H1 (cell line): ENCODE results near the gene TRIM52. TPM values are rescaled to one million over a fixed set of nuclear protein-coding genes. Genes with fewer than 3 reads are reported as not detected.

Experiments
- CTCF ChIA-PET: fragments of 300-600 bp; sonication (Branson Sonifier 250); formaldehyde crosslinking; loops from one replicate; lab custom pipeline; 2021; ENCODE audit not compliant: partially characterized antibody; lab: Charles Lee
- POLR2A ChIA-PET: fragments of 300-600 bp; sonication (Branson Sonifier 250); formaldehyde crosslinking; loops from one replicate; lab custom pipeline; 2021; ENCODE audit warnings: inconsistent platforms; ENCODE audit not compliant: partially characterized antibody; lab: Charles Lee
- DNase-seq, 2 experiments: peaks; one replicate each; pipeline versions ENCODE4 v3.0.0 to v3.0.0-alpha.2; 2010 to 2022; ENCODE audit warnings: low spot score in 2 of 2, low read depth in 1 of 2, mixed read lengths in 1 of 2
- FAIRE-seq: peaks from 2 replicates; lab custom pipeline; 2011; peaks lifted over from hg19 to GRCh38; lab: Jason Lieb, UNC
- H2AFZ ChIP-seq: 2 replicates; pipeline ENCODE4 v1.8.1; 2012; ENCODE audit warnings: low read length, inconsistent platforms
- H2AK5ac ChIP-seq: 2 replicates; pipeline ENCODE4 v1.6.1; 2013; ENCODE audit warnings: low read depth, low read length
- H2BK120ac ChIP-seq: replicated peaks from 2 replicates; pipeline ENCODE3; 2013; ENCODE audit warnings: low read depth, low read length, inconsistent platforms
- H2BK12ac ChIP-seq: 2 replicates; pipeline ENCODE4 v1.6.1; 2013; ENCODE audit warnings: low read depth, low read length
- H2BK15ac ChIP-seq: 2 replicates; pipeline ENCODE4 v1.6.1; 2013; ENCODE audit warnings: low read length
- H2BK20ac ChIP-seq: 2 replicates; pipeline ENCODE4 v1.6.1; 2013; ENCODE audit warnings: low read length
- H2BK5ac ChIP-seq: 2 replicates; pipeline ENCODE4 v1.6.1; 2013; ENCODE audit warnings: low read depth, low read length
- H3K14ac ChIP-seq: 2 replicates; pipeline ENCODE4 v1.6.1; 2013; ENCODE audit warnings: inconsistent platforms; ENCODE audit not compliant: insufficient read length
- H3K18ac ChIP-seq: 2 replicates; pipeline ENCODE4 v1.6.1; 2013; ENCODE audit warnings: low read length; ENCODE audit errors: extremely low read depth
- H3K23ac ChIP-seq: 2 replicates; pipeline ENCODE4 v1.6.1; 2013; ENCODE audit warnings: inconsistent platforms; ENCODE audit not compliant: insufficient read length
- H3K23me2 ChIP-seq: 2 replicates; pipeline ENCODE4 v1.6.1; 2013; ENCODE audit warnings: low read depth, low read length
- H3K27ac ChIP-seq: 2 replicates; pipeline ENCODE4 v1.6.1; 2011; ENCODE audit warnings: low read depth, low read length, inconsistent platforms
- H3K27me3 ChIP-seq, 4 experiments: replicated peaks in 1 of 4; 1 replicate in 1 of 4; 2 replicates in 3 of 4; pipeline versions ENCODE4 v1.6.1 to v1.8.1; 2011 to 2013; ENCODE audit warnings: low read length in 3 of 4, mild to moderate bottlenecking in 3 of 4, inconsistent platforms in 2 of 4, mixed read lengths in 2 of 4, moderate library complexity in 1 of 4; ENCODE audit not compliant: control insufficient read depth in 3 of 4, insufficient read depth in 3 of 4; ENCODE audit errors: extremely low read depth in 1 of 4
- H3K36me3 ChIP-seq, 4 experiments: 2 replicates each; pipeline versions ENCODE4 v1.6.1 to v1.8.1; 2011 to 2013; ENCODE audit warnings: mild to moderate bottlenecking in 4 of 4, low read length in 3 of 4, moderate library complexity in 2 of 4, control low read depth in 1 of 4, inconsistent platforms in 1 of 4; ENCODE audit not compliant: insufficient read depth in 4 of 4, control insufficient read depth in 2 of 4
- H3K4ac ChIP-seq: replicated peaks from 2 replicates; pipeline ENCODE3; 2013; ENCODE audit warnings: low read length, low read depth, mixed read lengths, inconsistent platforms; ENCODE audit not compliant: insufficient read length
- H3K4me1 ChIP-seq, 4 experiments: replicated peaks in 1 of 4; 1 replicate in 1 of 4; 2 replicates in 3 of 4; pipeline versions ENCODE4 v1.6.1 to v1.8.1; 2011 to 2013; ENCODE audit warnings: low read length in 3 of 4, inconsistent platforms in 2 of 4, mixed read lengths in 1 of 4; ENCODE audit not compliant: insufficient read depth in 4 of 4, control insufficient read depth in 3 of 4
- H3K4me2 ChIP-seq, 2 experiments: 2 replicates each; pipeline versions ENCODE4 v1.6.1 to v1.8.1; 2011 to 2013; ENCODE audit warnings: low read depth in 2 of 2, low read length in 2 of 2, control low read depth in 1 of 2, inconsistent platforms in 1 of 2, mild to moderate bottlenecking in 1 of 2; ENCODE audit not compliant: insufficient read depth in 1 of 2
- H3K4me3 ChIP-seq, 4 experiments: fragments of 200-600, 300-600 bp in 1 of 4; sonication (generic), shearing (Covaris generic), sonication (Bioruptor Twin) in 1 of 4; 2 replicates each; pipeline versions ENCODE4 v1.5.1 to v1.8.1; 2011 to 2016; ENCODE audit warnings: low read length in 4 of 4, low read depth in 3 of 4, control low read depth in 2 of 4, inconsistent platforms in 2 of 4, mild to moderate bottlenecking in 2 of 4, mixed read lengths in 1 of 4, moderate library complexity in 1 of 4; ENCODE audit not compliant: insufficient read depth in 2 of 4; ENCODE audit errors: extremely low read depth in 1 of 4
- H3K56ac ChIP-seq: replicated peaks from 2 replicates; pipeline ENCODE3; 2013; ENCODE audit warnings: low read depth, mild to moderate bottlenecking, mixed read lengths, low read length, inconsistent platforms; ENCODE audit not compliant: insufficient read length
- H3K79me1 ChIP-seq: 2 replicates; pipeline ENCODE4 v1.6.1; 2013; ENCODE audit warnings: low read depth, low read length, control low read depth
- H3K79me2 ChIP-seq, 2 experiments: 2 replicates each; pipeline versions ENCODE4 v1.6.1 to v1.8.1; 2012 to 2013; ENCODE audit warnings: low read length in 2 of 2, mild to moderate bottlenecking in 2 of 2, inconsistent platforms in 1 of 2; ENCODE audit not compliant: insufficient read depth in 2 of 2, control insufficient read depth in 1 of 2
- H3K9ac ChIP-seq, 4 experiments: replicated peaks in 1 of 4; 1 replicate in 1 of 4; 2 replicates in 3 of 4; pipeline versions ENCODE4 v1.6.1 to v1.8.1; 2011 to 2013; ENCODE audit warnings: low read depth in 3 of 4, low read length in 3 of 4, control low read depth in 2 of 4, mild to moderate bottlenecking in 2 of 4, moderate library complexity in 2 of 4, inconsistent platforms in 1 of 4; ENCODE audit errors: extremely low read depth in 1 of 4
- H3K9me3 ChIP-seq, 2 experiments: 2 replicates each; pipeline versions ENCODE4 v1.6.1 to v1.8.1; 2012 to 2013; ENCODE audit warnings: mild to moderate bottlenecking in 2 of 2, moderate library complexity in 2 of 2, control low read depth in 1 of 2, inconsistent platforms in 1 of 2, low read depth in 1 of 2, low read length in 1 of 2, mixed read lengths in 1 of 2; ENCODE audit not compliant: insufficient read depth in 2 of 2
- H4K20me1 ChIP-seq, 2 experiments: replicated peaks in 1 of 2; 2 replicates each; pipeline versions ENCODE3 to v1.8.1; 2011 to 2013; ENCODE audit warnings: inconsistent platforms in 2 of 2, low read length in 2 of 2, mild to moderate bottlenecking in 1 of 2; ENCODE audit not compliant: insufficient read depth in 2 of 2, control insufficient read depth in 1 of 2
- H4K5ac ChIP-seq: 2 replicates; pipeline ENCODE4 v1.6.1; 2013; ENCODE audit warnings: low read length, low read depth, mixed read lengths, inconsistent platforms; ENCODE audit not compliant: insufficient read length
- H4K8ac ChIP-seq: 2 replicates; pipeline ENCODE4 v1.8.0; 2013; ENCODE audit warnings: mild to moderate bottlenecking, moderate library complexity, low read length, inconsistent platforms; ENCODE audit not compliant: insufficient read depth; ENCODE audit errors: extremely low read depth
- H4K91ac ChIP-seq: replicated peaks from 2 replicates; pipeline ENCODE3; 2013; ENCODE audit warnings: low read length, mixed read lengths, inconsistent platforms; ENCODE audit not compliant: insufficient read length
- ATF3 ChIP-seq: IDR thresholded peaks from 2 replicates; pipeline ENCODE4 v1.6.1; 2011; ENCODE audit warnings: low read depth, mild to moderate bottlenecking, low read length; ENCODE audit not compliant: insufficient read depth
- EGR1 ChIP-seq: IDR thresholded peaks from 2 replicates; pipeline ENCODE4 v1.6.1; 2011; ENCODE audit warnings: low read depth, low read length, borderline replicate concordance
- RFX5 ChIP-seq: IDR thresholded peaks from 2 replicates; pipeline ENCODE4 v1.6.1; 2011; ENCODE audit warnings: low read depth, low read length, improper control_type of control experiment, borderline replicate concordance
- RXRA ChIP-seq: IDR thresholded peaks from 2 replicates; pipeline ENCODE4 v1.6.1; 2011; ENCODE audit warnings: low read depth, mild to moderate bottlenecking, low read length, moderate library complexity; ENCODE audit not compliant: insufficient read depth
- SAP30 ChIP-seq: fragments of 300-600 bp; sonication (generic); IDR thresholded peaks from 2 replicates; pipeline ENCODE4 v1.7.1; 2012; ENCODE audit warnings: low read length, moderate library complexity, mild to moderate bottlenecking, inconsistent platforms; ENCODE audit not compliant: insufficient read depth, insufficient replicate concordance
- SP2 ChIP-seq: IDR thresholded peaks from 2 replicates; pipeline ENCODE4 v1.6.1; 2012; ENCODE audit warnings: mild to moderate bottlenecking, low read length, inconsistent platforms
- TAF1 ChIP-seq: IDR thresholded peaks from 2 replicates; pipeline ENCODE4 v1.6.1; 2011; ENCODE audit warnings: mild to moderate bottlenecking, low read depth, low read length
- TCF12 ChIP-seq: IDR thresholded peaks from 2 replicates; pipeline ENCODE4 v1.6.1; 2011; ENCODE audit warnings: low read depth, mild to moderate bottlenecking, low read length
- TEAD4 ChIP-seq: IDR thresholded peaks from 2 replicates; pipeline ENCODE4 v1.6.1; 2012; ENCODE audit warnings: low read depth, low read length, inconsistent platforms, mixed read lengths
- YY1 ChIP-seq: IDR thresholded peaks from 2 replicates; pipeline ENCODE4 v1.6.1; 2011; ENCODE audit warnings: low read depth, mild to moderate bottlenecking, low read length
- WGBS, 2 experiments: shearing (Covaris generic) in 1 of 2; methylation state at CpG; one replicate each; pipeline versions ENCODE4 v1.1.6 to v1.1.7; 2013 to 2015; ENCODE audit warnings: low lambda C conversion rate in 2 of 2, mixed read lengths in 2 of 2, inconsistent platforms in 1 of 2, low coverage in 1 of 2, missing lambda C conversion rate in 1 of 2; ENCODE audit not compliant: insufficient replicate concordance in 2 of 2, insufficient coverage in 1 of 2, insufficient read length in 1 of 2; ENCODE audit errors: extremely low coverage in 1 of 2, missing lambda C conversion rate in 1 of 2; 5-methylcytosine and 5-hydroxymethylcytosine counted together
- polyA plus RNA-seq, 7 experiments: library from polyadenylated mRNA; depleted of rRNA in 3 of 7; stranded (reverse) in 5 of 7; unstranded in 2 of 7; fragments of >200 nt in 5 of 7; fragments of 200-250 nt in 2 of 7; gene quantifications; 1 replicate in 5 of 7; 2 replicates in 1 of 7; 4 replicates in 1 of 7; pipeline versions ENCODE4 v1.2.1 to v1.2.3, GENCODE V29; 2011 to 2013; ENCODE audit warnings: missing spikeins in 2 of 7, mixed read lengths in 2 of 7
- total RNA-seq: library from RNA; stranded (reverse); fragmentation: NEBNext Ultra II Directional; extraction: Animal tissue kit (Norgen Biotek cat#: 25700); gene quantifications from 2 replicates; pipeline ENCODE4 v1.2.1, GENCODE V29; 2021

Gene TRIM52
- total and polyA plus RNA-seq, 2 of the 8 experiments (the other 6 are each of a cell fraction or from before 2014, with no cell fraction given) = 4.2 to 5.7 TPM

GRCh38 chr5:181259974-181260719 is 796 bp downstream of the TRIM52 start:
- H3K9me3 ChIP-seq = no peaks in the 10 kb centered on the region
- peaks cover 2 to 21% (median 9%) of the 10 kb centered on the region in 4 experiments; a peak in 7 of 8 replicates for H3K36me3 ChIP-seq
- FAIRE-seq (no peak), DNase-seq (peak in 1 of 2 experiments; percentile 45)
- no peak overlapping the region for H3K4ac ChIP-seq
- no peak overlapping the region for H4K5ac ChIP-seq
- H2BK120ac ChIP-seq = no peak overlapping the region
- 0 out of 2 replicates have a peak overlapping the region, but pooled peaks have one; percentile 75 for H2AFZ ChIP-seq
- H4K91ac ChIP-seq = no peak overlapping the region
- no peak overlapping the region for H3K18ac ChIP-seq
- POLR2A ChIA-PET = interaction anchor here (1.0 to 34.2 kb wide), 7 partner anchors 11 to 76 kb away, joined by 3 to 1334 read pairs (median 5); partner anchors contain the start of genes RACK1 and TRIM41
- H3K23ac ChIP-seq = no peak overlapping the region
- H2BK20ac ChIP-seq = no peak overlapping the region
- H4K20me1 ChIP-seq = peaks cover 8 to 20% of the 10 kb centered on the region in 2 experiments
- no peak overlapping the region for H3K27ac ChIP-seq
- H3K23me2 ChIP-seq = peaks cover 12% of the 10 kb centered on the region
- H2AK5ac ChIP-seq = no peak overlapping the region
- H2BK12ac ChIP-seq = no peak overlapping the region; the same call in 1 of the 2 replicates
- peak overlapping the region; percentile 76 to 92 (median 86) for H3K4me3 ChIP-seq
- H3K79me1 ChIP-seq = peaks cover 15% of the 10 kb centered on the region
- H2BK15ac ChIP-seq = no peak overlapping the region
- H2BK5ac ChIP-seq = no peak overlapping the region
- peak overlapping the region; percentile 86 to 98 for H3K4me2 ChIP-seq
- TF ChIP-seq TCF12 (no peak), RXRA (no peak), TAF1 (no peak), EGR1 (no peak), TEAD4 (no peak), ATF3 (no peak), YY1 (no peak), SAP30 (no peak), RFX5 (no peak), SP2 (no peak)
- H3K4me1 ChIP-seq = peaks cover 4 to 10% (median 6%) of the 10 kb centered on the region in 4 experiments; a peak in 6 of 7 replicates
- H3K56ac ChIP-seq = no peak overlapping the region
- no peak overlapping the region for H3K14ac ChIP-seq
- H3K79me2 ChIP-seq = peaks cover 3 to 47% of the 10 kb centered on the region in 2 experiments; a peak in 2 of 4 replicates
- no peak overlapping the region for H4K8ac ChIP-seq
- H3K27me3 ChIP-seq = peaks cover 0 to 1% (median 0%) of the 10 kb centered on the region in 4 experiments; a peak in 1 of 7 replicates
- H3K9ac ChIP-seq = peak overlapping the region; percentile 53 to 65 (median 62)
- CTCF ChIA-PET = interaction anchor here (0.7 to 2.6 kb wide), 9 partner anchors 9 to 87 kb away, joined by 3 to 14 read pairs (median 3); partner anchors contain the start of gene RACK1
- WGBS, 2 experiments = 12% methylated on average over 21 of the region's 26 CpGs; no CpG with 5 or more reads in 1 of the 2 experiments
